Measurements from ENCODE around the gene STK25.

- TF ChIP-seq CTCF (IDR thresholded peaks at IDR 0.05; ENCODE audit: insufficient read depth, low read length, poor library complexity, severe bottlenecking) (no peak), EZH2phosphoT487 (conservative IDR thresholded peaks at IDR 0.05; ENCODE audit: low read length) (no peak)
Measured at GRCh38 chr2:241540401-241540770, 32.0 kb upstream of the STK25 start.
